Caco-2 (cell line): ENCODE results near the gene NFE2. TPM values are rescaled to one million over a fixed set of nuclear protein-coding genes. Genes with fewer than 3 reads are reported as not detected.

Experiments used
- BruUV-seq: library from RNA; stranded (reverse); fragments of 400-500 nt; replicated peaks from 2 replicates; lab custom pipeline; 2021; lab: Mats Ljungman, UMichigan
- CTCF ChIA-PET: fragments of 300-600 bp; sonication (Branson Sonifier 250); formaldehyde crosslinking; loops from one replicate; lab custom pipeline; 2022; ENCODE audit warnings: antibody characterized with exemption; lab: Charles Lee
- POLR2A ChIA-PET: fragments of 300-600 bp; sonication (Branson Sonifier 250); formaldehyde crosslinking; loops from one replicate; lab custom pipeline; 2022; ENCODE audit warnings: antibody characterized with exemption; lab: Charles Lee
- DNase-seq, 2 experiments: peaks; one replicate each; pipeline versions ENCODE4 v3.0.0 to v3.0.0-alpha.2; 2020 to 2022
- H3K27me3 ChIP-seq: replicated peaks from 2 replicates; pipeline ENCODE4 v1.6.0; 2011; ENCODE audit warnings: low read length; ENCODE audit not compliant: control insufficient read depth, insufficient read depth
- H3K36me3 ChIP-seq: 2 replicates; pipeline ENCODE4 v1.5.1; 2011; ENCODE audit warnings: low read length; ENCODE audit not compliant: control insufficient read depth, insufficient read depth
- H3K4me1 ChIP-seq: fragments of 250-450 bp; sonication (Bioruptor Pico); 2 replicates; pipeline ENCODE4 v1.5.1; 2020; ENCODE audit warnings: mild to moderate bottlenecking
- H3K4me3 ChIP-seq: 2 replicates; pipeline ENCODE4 v1.5.1; 2011; ENCODE audit warnings: low read depth, mild to moderate bottlenecking, control low read depth, low read length
- H3K9me3 ChIP-seq: fragments of 250-450 bp; sonication (Bioruptor Pico); 2 replicates; pipeline ENCODE4 v1.5.1; 2020; ENCODE audit warnings: mild to moderate bottlenecking, moderate library complexity
- H3K27ac Mint-ChIP-seq: one replicate; pipeline ENCODE4 v1.8.0; 2022; ENCODE audit warnings: mixed read lengths; ENCODE audit not compliant: unreplicated experiment
- H3K27me3 Mint-ChIP-seq: one replicate; pipeline ENCODE4 v1.8.0; 2022; ENCODE audit warnings: mixed read lengths; ENCODE audit not compliant: insufficient read depth, unreplicated experiment
- H3K36me3 Mint-ChIP-seq: one replicate; pipeline ENCODE4 v1.8.0; 2022; ENCODE audit warnings: mild to moderate bottlenecking, mixed read lengths; ENCODE audit not compliant: insufficient read depth, unreplicated experiment
- H3K4me1 Mint-ChIP-seq: one replicate; pipeline ENCODE4 v1.8.0; 2022; ENCODE audit warnings: low read depth, mixed read lengths; ENCODE audit not compliant: unreplicated experiment
- H3K4me3 Mint-ChIP-seq: one replicate; pipeline ENCODE4 v1.8.0; 2022; ENCODE audit warnings: mild to moderate bottlenecking, moderate library complexity, mixed read lengths; ENCODE audit not compliant: unreplicated experiment
- H3K9me3 Mint-ChIP-seq: one replicate; pipeline ENCODE4 v1.8.0; 2022; ENCODE audit warnings: mixed read lengths; ENCODE audit not compliant: unreplicated experiment
- CTCF ChIP-seq, 2 experiments: fragments of 200-600 bp in 1 of 2; IDR thresholded peaks; 1 replicate in 1 of 2; 2 replicates in 1 of 2; pipeline versions ENCODE4 v1.5.1 to v1.8.0; 2011 to 2022; ENCODE audit warnings: antibody characterized with exemption in 1 of 2, control low read depth in 1 of 2, inconsistent platforms in 1 of 2, low read depth in 1 of 2, low read length in 1 of 2, mild to moderate bottlenecking in 1 of 2, moderate library complexity in 1 of 2; ENCODE audit not compliant: insufficient read depth in 1 of 2, severe bottlenecking in 1 of 2, unreplicated experiment in 1 of 2
- intact Hi-C: fragments of 100-400 bp; cut with micrococcal nuclease; formaldehyde crosslinking; loops from one replicate; pipeline ENCODE4 v1.10.0; 2022; ENCODE audit not compliant: unreplicated experiment
- total RNA-seq: library from RNA; stranded (reverse); gene quantifications from 2 replicates; pipeline ENCODE4 v1.2.3, GENCODE V29; 2022

NFE2 gene
- total RNA-seq, 1 experiment from 2014 or later, result 6.2 TPM

- Mint-ChIP-seq H3K27ac (no peak overlapping the region), H3K4me1 (no peaks in the 10 kb centered on the region), H3K27me3 (no peaks in the 10 kb centered on the region), H3K4me3 (no peak overlapping the region), H3K36me3 (no peaks in the 10 kb centered on the region), H3K9me3 (no peaks in the 10 kb centered on the region)
- no peaks in the 10 kb centered on the region for H3K9me3 ChIP-seq
- ChIA-PET POLR2A (interaction anchor here (0.5 to 0.7 kb wide), 3 partner anchors 10 to 31 kb away, joined by 4 to 6 read pairs (median 4); partner anchors contain the start of genes CBX5, COPZ1 and NFE2), CTCF (interaction anchor here (0.6 kb wide), 1 partner anchor 14 kb away, joined by 4 read pairs; the partner anchor contains the start of gene COPZ1)
- no peaks in the 10 kb centered on the region for H3K4me1 ChIP-seq
- H3K27me3 ChIP-seq, result no peaks in the 10 kb centered on the region
- no peak for DNase-seq
- intact Hi-C loops, result no loop called here
- BruUV-seq, result no TSS peak
- H3K4me3 ChIP-seq, result no peak overlapping the region
- no peak for TF ChIP-seq CTCF (IDR thresholded peaks at IDR 0.05; ENCODE audit: insufficient read depth in 1 of 2, low read depth in 1 of 2, low read length in 1 of 2, severe bottlenecking in 1 of 2, unreplicated experiment in 1 of 2)
- no peaks in the 10 kb centered on the region for H3K36me3 ChIP-seq
Observed at GRCh38 chr12:54311051-54311450, 10.2 kb upstream of the NFE2 start.

DNA sequence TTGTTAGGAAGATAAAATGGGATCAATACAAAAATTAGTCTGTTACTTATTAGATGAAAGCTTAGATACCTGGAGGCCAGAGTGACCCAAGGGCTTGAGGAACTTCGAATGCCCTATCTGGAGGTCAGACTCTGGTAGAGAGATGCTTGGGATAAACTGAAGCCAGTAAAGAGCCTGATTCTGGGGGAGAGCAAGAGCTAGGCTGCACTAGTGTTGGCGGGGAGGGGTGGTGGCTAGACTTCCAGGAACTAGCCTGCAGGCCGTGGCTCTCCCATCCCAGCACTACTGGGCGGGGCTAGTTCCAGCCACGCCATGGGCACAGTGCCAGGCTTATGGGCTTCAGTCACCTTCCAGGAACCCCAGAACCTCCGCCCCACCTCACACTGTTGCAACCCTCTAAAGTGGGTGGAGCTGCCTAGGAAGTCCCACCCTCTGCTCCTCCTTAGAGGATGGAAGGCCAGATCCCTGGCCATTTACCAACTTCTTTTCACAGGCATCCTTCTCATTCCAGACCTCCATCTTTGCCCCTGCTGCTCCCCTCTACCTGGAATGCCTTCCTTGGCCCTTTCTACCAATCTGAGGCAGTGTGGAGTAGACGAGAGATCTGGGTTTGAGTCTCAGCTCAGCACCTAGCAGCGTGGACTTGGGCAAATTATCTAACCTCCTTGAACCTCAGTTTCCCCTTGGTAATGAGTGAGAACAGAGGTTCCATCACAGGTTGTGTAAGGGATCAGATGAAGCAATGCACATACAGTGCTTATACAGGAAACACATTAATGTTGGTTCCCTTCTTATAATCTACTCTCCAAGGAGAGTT lies 6.3 kb upstream of the NFE2 start:
- CTCF ChIA-PET, result interaction anchor here (0.8 kb wide), 1 partner anchor 72 kb away, joined by 3 read pairs; no protein-coding TSS in a partner anchor
- no TSS peak for BruUV-seq
- Mint-ChIP-seq H3K27me3 (no peaks in the 10 kb centered on the region), H3K9me3 (no peaks in the 10 kb centered on the region), H3K4me3 (no peak overlapping the region), H3K27ac (no peak overlapping the region), H3K4me1 (peaks cover 20% of the 10 kb centered on the region), H3K36me3 (no peaks in the 10 kb centered on the region)
- no peak for TF ChIP-seq CTCF (IDR thresholded peaks at IDR 0.05; ENCODE audit: insufficient read depth in 1 of 2, low read depth in 1 of 2, low read length in 1 of 2, severe bottlenecking in 1 of 2, unreplicated experiment in 1 of 2)
- no peaks in the 10 kb centered on the region for H3K9me3 ChIP-seq
- no peak for DNase-seq
- H3K36me3 ChIP-seq, result no peaks in the 10 kb centered on the region
- intact Hi-C loops, result no loop called here
- POLR2A ChIA-PET, result interaction anchor here (0.6 kb wide), 1 partner anchor 12 kb away, joined by 3 read pairs; no protein-coding TSS in a partner anchor
- H3K4me3 ChIP-seq, result no peak overlapping the region
- peaks cover 18% of the 10 kb centered on the region for H3K4me1 ChIP-seq
- no peaks in the 10 kb centered on the region for H3K27me3 ChIP-seq

DNA sequence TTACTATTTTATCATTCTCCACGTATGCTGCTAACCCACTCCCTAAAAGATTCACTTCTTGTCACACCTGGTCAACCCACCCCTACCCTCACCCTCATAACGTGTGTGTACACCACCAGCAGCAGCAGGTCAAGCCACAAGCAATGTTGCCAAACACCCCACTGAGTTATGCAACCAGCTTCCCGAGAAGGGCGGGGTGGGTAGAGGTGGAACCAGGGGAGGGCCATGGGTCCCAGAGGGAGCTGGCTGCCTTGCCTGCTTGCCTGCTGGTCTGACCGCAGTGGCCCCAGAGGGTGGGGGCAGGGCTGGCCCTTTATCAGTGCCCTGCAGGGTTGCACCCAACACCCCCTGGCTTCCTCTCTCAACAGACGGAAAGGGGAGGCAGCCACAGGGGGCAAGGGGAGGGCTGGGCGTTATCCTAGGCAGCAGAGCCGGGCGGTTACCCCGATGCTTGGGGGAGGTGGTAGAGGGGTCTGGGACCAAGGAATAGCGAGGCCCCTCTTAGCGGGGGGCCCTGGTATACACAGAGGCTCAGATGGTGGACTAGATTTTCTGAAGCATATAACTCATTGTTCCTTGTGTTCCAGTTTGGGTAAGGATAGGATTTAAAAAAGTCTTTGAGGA lies 3.5 kb upstream of the NFE2 start:
- Mint-ChIP-seq H3K27ac (peak overlapping the region; percentile 65), H3K9me3 (no peaks in the 10 kb centered on the region), H3K4me1 (peaks cover 37% of the 10 kb centered on the region), H3K27me3 (no peaks in the 10 kb centered on the region), H3K36me3 (no peaks in the 10 kb centered on the region), H3K4me3 (no peak overlapping the region)
- H3K27me3 ChIP-seq, result no peaks in the 10 kb centered on the region
- DNase-seq, result peak; percentile 81
- H3K4me1 ChIP-seq, result peaks cover 32% of the 10 kb centered on the region
- ChIA-PET CTCF (interaction anchor here (0.6 to 1.5 kb wide), 5 partner anchors 11 to 65 kb away, joined by 3 to 7 read pairs (median 4); partner anchors contain the start of gene COPZ1), POLR2A (interaction anchor here (1.0 kb wide), 1 partner anchor 25 kb away, joined by 6 read pairs; the partner anchor contains the start of gene CBX5)
- no peaks in the 10 kb centered on the region for H3K36me3 ChIP-seq
- BruUV-seq, result no TSS peak
- TF ChIP-seq CTCF (IDR thresholded peaks at IDR 0.05; ENCODE audit: insufficient read depth in 1 of 2, low read depth in 1 of 2, low read length in 1 of 2, severe bottlenecking in 1 of 2, unreplicated experiment in 1 of 2), result no peak
- no peak overlapping the region for H3K4me3 ChIP-seq
- intact Hi-C loops, result loop anchor here (5.0 kb wide), 1 partner anchor 33 kb away; no protein-coding TSS in a partner anchor
- no peaks in the 10 kb centered on the region for H3K9me3 ChIP-seq
